Stimulated activated naive CD8-positive, alpha-beta T cell treated with anti-CD3 and anti-CD28 coated beads, Interleukin-15, Interleukin-2, amounts not matched to agents 100 U/mL and 50 U/mL, for 24 hours (primary cell): ENCODE data around the gene DIS3L2.
"Not testable (repeated sequence)": the region's sequence is repeated elsewhere in the genome, so short reads cannot be mapped to it uniquely, and the experiment has no call there.

ENCODE experiments used
- ATAC-seq: fragments of 150-1000 bp; cut with Tn5 transposase; one replicate; pipeline ENCODE4 v1.10.0; 2021
- DNase-seq: peaks from one replicate; pipeline ENCODE4 v3.0.0; 2021

Gene DIS3L2

GRCh38 chr2:232322560-232323327 lies 361.2 kb downstream of the DIS3L2 start:
- DNase-seq (peak; percentile 28), ATAC-seq (no peak)

DNA sequence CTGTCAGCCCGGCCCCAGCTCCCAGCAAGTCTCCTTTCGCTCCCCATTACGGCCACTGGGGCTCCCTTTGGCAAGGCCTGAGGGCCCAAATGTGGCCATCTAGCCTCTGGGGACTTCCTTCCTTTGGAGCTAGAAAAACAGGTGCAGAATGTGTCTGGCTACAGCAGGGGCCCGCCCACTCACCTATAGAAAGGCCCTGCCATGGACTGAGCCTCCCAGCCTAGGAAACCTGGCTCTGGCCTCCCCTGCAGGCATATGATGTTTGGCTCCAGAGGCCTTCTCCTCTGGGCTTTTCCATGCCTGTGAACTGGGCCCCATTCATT lies 361.8 kb downstream of the DIS3L2 start:
- no peak for DNase-seq

DNA sequence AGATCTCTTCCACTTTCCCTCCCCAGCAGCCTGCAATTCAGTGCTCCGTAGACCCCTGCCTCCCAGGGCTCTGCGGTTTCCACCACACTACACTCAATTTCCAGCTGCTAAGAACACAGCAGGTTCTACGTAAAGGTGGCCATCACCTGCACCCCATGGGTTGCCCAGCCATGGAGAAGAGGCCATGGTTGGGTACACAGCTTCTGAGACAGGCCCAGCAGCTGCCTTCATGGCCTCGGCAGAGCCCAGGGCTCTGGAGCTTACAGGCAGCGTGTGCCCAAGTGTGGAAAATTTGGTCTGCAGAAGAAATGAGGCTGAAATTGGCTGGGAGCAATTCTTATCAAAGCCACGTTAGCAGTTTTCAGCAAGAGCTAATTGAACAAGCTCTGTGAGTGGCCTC lies 362.5 kb downstream of the DIS3L2 start:
- DNase-seq, result not testable (repeated sequence)

More for the DNA sequence above, 361.8 kb downstream of the DIS3L2 start:
- no peak for ATAC-seq

DNA sequence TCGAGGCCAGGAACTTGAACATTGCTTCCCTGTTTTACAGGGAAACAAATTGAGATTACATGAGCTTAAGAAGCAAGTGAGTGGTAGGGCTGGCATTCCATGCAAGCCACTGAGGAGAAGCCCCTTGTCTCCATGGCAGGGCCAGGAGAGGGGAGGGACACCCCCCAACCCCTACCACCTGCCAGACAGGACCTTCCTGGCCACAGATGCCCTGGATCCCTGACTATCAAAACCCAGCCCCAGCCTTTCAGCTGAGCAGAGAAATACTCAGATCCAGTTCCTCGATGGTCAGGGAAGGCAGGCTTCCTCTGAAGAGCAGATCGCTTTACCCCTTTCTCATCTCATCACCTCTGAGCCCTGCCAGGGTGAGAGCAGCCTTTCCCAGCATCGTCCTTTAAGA lies 363.3 kb downstream of the DIS3L2 start:
- ATAC-seq, result no peak
- DNase-seq, result no peak

More for the DNA sequence above, 362.5 kb downstream of the DIS3L2 start:
- not testable (repeated sequence) for ATAC-seq

- no peak for ATAC-seq
- peak; percentile 67 for DNase-seq
Measured at GRCh38 chr2:232325324-232326273, 364.1 kb downstream of the DIS3L2 start.

DNA sequence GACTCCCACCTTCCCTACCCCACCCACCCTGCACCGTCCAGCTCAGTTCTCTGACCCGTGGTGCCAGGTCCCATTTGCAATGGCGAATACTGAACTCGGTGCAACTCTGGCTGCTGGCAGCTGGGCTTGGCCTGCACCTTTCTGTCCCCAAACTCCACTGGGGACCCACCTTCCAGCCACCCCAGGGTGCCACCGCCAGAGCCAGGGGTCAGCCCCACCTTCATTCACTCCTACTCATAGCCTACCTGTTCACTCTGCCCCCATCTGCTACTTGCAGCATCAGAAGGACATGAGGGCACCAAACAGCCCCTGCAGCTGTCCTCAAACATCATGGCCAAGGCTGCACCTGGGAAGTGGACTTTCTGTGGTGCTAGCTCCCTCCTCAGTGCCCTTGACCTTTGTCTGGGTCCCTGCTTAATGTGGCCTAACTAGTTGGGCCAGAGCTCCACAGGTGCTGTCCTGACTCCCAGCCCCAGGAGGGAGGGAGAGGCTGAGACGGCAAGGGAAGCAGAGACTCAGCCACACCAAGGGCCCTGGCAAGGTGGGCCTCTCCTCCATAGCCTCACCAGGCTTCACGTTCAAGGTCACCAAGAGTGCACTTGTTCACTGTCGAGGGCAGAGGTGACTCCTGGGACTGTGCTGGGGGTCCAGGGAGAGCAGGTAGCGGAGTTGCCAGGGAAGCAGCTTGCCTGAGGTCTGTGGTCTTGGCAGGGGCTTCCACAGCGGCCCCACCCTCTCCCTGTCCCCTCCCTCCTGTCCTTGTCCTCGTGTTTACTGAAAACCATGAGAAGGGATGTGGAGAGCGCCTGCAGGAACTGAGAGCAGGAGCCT lies 365.0 kb downstream of the DIS3L2 start:
- ATAC-seq, DNase-seq: not testable (repeated sequence)

- DNase-seq (peak; percentile 90), ATAC-seq (peak; percentile 79)
Measured at GRCh38 chr2:232327105-232328031, 365.9 kb downstream of the DIS3L2 start.

DNA sequence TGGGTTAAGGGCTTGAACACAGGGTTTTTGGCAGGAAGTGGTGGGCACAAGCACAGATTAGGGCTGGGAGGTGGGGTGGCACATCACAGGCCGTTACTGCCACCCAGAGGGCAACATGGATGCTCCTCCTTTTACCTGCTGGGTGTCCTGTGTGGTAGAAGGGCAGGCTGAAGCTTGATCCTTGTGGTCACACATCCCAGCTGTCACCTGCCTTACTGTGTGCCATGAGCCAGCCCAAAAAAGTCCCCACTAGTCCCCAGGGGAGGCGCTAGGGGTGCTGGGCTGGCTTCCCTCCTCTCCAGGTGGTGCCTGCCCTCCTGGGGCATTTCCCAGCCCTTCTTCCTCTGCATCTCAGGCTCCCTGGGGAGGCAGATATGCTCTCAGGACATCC lies 366.5 kb downstream of the DIS3L2 start:
- ATAC-seq (no peak), DNase-seq (no peak)

DNA sequence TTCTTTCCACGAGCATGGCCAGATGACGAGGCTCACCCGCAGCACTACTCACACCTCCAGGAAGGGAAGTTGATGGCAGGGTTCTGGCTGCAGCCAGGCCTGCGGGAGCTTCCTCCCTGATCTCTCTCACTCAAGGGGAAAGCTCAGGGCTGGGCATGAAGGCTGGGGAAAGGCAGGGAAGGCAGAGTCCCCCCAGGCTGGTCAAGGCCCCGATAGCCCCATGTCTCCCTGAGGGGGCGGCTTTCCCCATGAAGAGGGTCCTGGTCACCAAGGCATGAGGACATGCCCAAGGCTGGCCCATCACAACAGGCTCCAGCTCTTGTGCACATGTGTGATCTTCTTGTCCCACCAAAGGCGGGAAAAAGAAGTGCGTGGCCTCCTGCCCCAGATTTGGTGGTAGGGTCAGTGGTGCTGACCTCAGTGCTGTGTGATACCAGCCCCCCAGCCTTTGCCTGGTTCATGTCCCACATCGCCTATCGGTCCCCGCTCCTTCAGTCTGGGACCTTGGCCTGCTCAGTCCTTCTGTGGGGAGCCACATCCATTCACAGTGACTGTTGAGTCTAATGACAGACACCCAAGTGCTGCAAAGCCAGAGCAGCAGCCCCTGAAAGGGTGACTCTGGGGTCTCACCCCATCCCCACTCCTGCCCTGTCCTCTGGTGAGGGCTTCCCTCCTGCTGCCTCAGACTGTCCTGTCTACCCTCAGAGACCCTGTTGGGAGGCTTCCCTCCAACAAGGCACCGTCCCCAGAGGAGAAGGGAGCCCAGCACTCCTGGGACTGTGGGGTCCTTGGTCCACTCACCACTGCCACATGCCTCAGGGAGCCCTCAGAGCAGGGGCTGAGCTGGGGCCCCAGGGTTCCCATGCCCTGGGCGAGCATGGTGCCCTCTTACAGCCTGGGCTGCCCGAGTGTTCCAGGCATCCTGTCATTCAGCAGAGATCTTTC lies 367.3 kb downstream of the DIS3L2 start:
- ATAC-seq (no peak), DNase-seq (no peak)

- no peak for ATAC-seq
- no peak for DNase-seq
Measured at GRCh38 chr2:232329716-232330067, 368.2 kb downstream of the DIS3L2 start.

GRCh38 chr2:232330068-232330999 lies 368.8 kb downstream of the DIS3L2 start:
- DNase-seq, result no peak

DNA sequence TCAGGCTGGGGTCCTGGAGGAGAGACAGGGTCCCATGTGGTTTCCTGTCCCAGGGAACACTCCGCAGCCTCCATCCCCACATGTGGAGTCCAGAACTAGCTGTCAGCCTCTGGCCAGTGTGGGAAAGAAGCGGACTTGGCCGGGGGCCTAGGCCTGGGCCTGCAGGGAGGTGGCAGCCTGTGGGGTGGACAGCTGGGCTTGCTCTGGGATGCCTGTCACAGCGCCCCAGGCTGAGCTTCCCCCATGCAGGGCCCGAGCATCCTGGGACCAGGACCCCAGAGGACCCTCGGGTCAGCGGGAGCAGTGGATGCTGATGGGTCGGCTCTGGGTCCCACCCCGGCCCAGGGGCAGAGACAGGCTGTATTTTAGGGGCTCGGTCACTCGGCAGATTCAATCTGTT lies 369.5 kb downstream of the DIS3L2 start:
- DNase-seq, ATAC-seq: not testable (repeated sequence)

More at GRCh38 chr2:232330068-232330999, 368.8 kb downstream of the DIS3L2 start:
- no peak for ATAC-seq

- not testable (repeated sequence) for ATAC-seq, DNase-seq
Measured at GRCh38 chr2:232331641-232332040, 370.1 kb downstream of the DIS3L2 start.

- DNase-seq, ATAC-seq: not testable (repeated sequence)
Measured at GRCh38 chr2:232332244-232332939, 370.9 kb downstream of the DIS3L2 start.

- no peak for DNase-seq
- no peak for ATAC-seq
Measured at GRCh38 chr2:232332940-232333259, 371.4 kb downstream of the DIS3L2 start.

- no peak for ATAC-seq
- no peak for DNase-seq
Measured at GRCh38 chr2:232333361-232334135, 372.0 kb downstream of the DIS3L2 start.

DNA sequence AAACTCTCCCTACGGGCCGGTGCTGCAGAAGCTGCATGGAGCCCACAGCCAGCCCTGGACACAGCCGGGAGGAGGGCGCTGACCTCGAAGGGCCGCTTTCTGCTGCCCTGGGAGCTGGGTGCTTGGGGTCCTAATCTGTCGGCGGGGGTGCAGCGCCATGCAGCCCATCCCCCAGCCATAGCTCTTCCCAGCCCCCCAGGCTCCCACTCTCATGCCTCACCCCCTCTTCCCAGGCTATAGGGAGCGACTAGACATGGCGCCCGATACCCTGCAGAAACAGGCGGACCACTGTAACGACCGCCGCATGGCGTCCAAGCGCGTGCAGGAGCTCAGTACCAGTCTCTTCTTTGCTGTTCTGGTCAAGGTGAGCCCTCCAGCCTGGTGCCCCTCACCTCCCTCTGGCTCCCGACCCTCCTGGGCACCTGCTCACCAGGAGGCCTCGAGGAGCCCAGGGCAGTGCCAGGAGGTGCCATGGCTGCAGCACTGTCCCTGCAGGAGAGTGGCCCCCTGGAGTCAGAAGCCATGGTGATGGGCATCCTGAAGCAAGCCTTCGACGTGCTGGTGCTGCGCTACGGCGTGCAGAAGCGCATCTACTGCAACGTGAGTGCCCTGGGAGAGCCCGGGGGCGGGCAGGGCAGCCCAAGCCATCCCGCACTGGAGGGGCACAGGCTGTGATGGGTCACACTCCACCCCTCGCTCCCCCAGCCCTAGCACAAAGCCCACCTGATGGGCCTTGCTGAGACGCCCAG lies 372.8 kb downstream of the DIS3L2 start:
- ATAC-seq, result not testable (repeated sequence)
- DNase-seq, result peak; percentile 1
